Raji (cell line): Measurements from ENCODE around the gene PAX5.

Source experiments
- POLR2A ChIP-seq: IDR thresholded peaks from 2 replicates; pipeline ENCODE4 v1.6.1; 2011; ENCODE audit warnings: low read depth, low read length, control low read depth; ENCODE audit not compliant: insufficient read depth

Gene PAX5

GRCh38 chr9:36855448-36856315, 178.4 kb downstream of the PAX5 start:
- TF ChIP-seq POLR2A = no peak

- TF ChIP-seq POLR2A = no peak
These were observed 179.3 kb downstream of the PAX5 start for GRCh38 chr9:36854751-36855150.

- TF ChIP-seq POLR2A = no peak
These were observed 180.0 kb downstream of the PAX5 start for GRCh38 chr9:36854034-36854433.

- no peak for TF ChIP-seq POLR2A
These were observed 180.8 kb downstream of the PAX5 start for GRCh38 chr9:36853233-36853632.

- TF ChIP-seq POLR2A = no peak
These were observed 184.1 kb downstream of the PAX5 start for GRCh38 chr9:36849943-36850342.

GRCh38 chr9:36848946-36849345, 185.1 kb downstream of the PAX5 start:
- no peak for TF ChIP-seq POLR2A

- no peak for TF ChIP-seq POLR2A
These were observed 186.0 kb downstream of the PAX5 start for GRCh38 chr9:36847781-36848673.

- no peak for TF ChIP-seq POLR2A
These were observed 187.4 kb downstream of the PAX5 start for GRCh38 chr9:36846621-36847020.

GRCh38 chr9:36845844-36846243, 188.2 kb downstream of the PAX5 start:
- no peak for TF ChIP-seq POLR2A

GRCh38 chr9:36844961-36845360, 189.1 kb downstream of the PAX5 start:
- no peak for TF ChIP-seq POLR2A

- no peak for TF ChIP-seq POLR2A
These were observed 190.1 kb downstream of the PAX5 start for GRCh38 chr9:36843964-36844363.

GRCh38 chr9:36842560-36843530, 191.2 kb downstream of the PAX5 start:
- no peak for TF ChIP-seq POLR2A

GRCh38 chr9:36840898-36841536, 193.1 kb downstream of the PAX5 start:
- no peak for TF ChIP-seq POLR2A
